Measurements from ENCODE around the gene APOBEC3F. TPM values are rescaled to one million over a fixed set of nuclear protein-coding genes. Genes with fewer than 3 reads are reported as not detected.

The APOBEC3F gene
- polyA plus RNA-seq, 1 of the 3 experiments (the other 2 are of a cell fraction), result 3.8 TPM

DNA sequence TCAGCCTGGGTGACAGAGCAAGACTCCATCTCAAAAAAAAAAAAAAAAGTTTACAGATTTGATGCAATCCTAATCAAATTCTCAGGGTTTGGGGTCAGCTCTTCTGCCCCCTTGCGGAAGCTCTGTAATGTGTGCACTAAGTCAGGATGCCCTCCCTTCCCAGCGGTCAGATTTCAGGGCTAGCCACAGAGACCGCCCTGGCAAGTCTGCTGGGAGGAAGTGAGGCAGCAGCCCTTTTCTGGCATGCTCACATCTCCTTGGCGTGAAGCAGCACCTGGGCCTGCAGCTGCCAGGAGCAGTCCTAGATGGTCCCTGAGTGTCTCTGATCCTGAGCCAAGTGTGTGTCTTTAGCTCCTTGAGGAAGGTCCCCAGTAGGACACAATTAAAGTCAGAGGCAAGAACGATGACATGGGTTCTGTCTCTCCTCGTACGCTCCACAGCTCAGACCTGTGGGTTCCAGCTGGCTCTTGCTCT, 37.5 kb upstream of the APOBEC3F start:
- Histone ChIP-seq H3K9me2 (no peaks in the 10 kb centered on the region), H2AFZ (ENCODE audit: low read depth) (no peak overlapping the region; the same call in 1 of the 2 replicates), H3F3A (replicated peaks; ENCODE audit: insufficient read depth) (no peaks in the 10 kb centered on the region), H3K9me3 (no peaks in the 10 kb centered on the region), H3K36me3 (replicated peaks in 1 of 2; ENCODE audit: control insufficient read depth in 1 of 2, insufficient read depth in 2 of 2, low read length in 1 of 2) (no peaks in the 10 kb centered on the region), H3K79me2 (ENCODE audit: insufficient read depth) (no peaks in the 10 kb centered on the region), H3K27me3 (ENCODE audit: insufficient read depth) (no peaks in the 10 kb centered on the region; the same call in 1 of the 2 replicates), H3K4me2 (no peak overlapping the region), H4K20me1 (ENCODE audit: insufficient read depth) (no peaks in the 10 kb centered on the region), H3K27ac (ENCODE audit: low read depth in 2 of 2, low read length in 1 of 2) (no peak overlapping the region), H3K4me1 (ENCODE audit: control insufficient read depth in 1 of 2, insufficient read depth in 2 of 2, low read depth in 1 of 2, low read length in 1 of 2) (no peaks in the 10 kb centered on the region; a peak in 1 of 4 replicates), H3K4me3 (ENCODE audit: low read depth in 2 of 2, low read length in 1 of 2) (peak overlapping the region in 1 of 2 experiments; percentile 48; a peak in 1 of 4 replicates), H3K9ac (no peak overlapping the region)
- ChIA-PET POLR2A (interaction anchor here (0.7 kb wide), 1 partner anchor 316 kb away, joined by 3 read pairs; the partner anchor contains the start of gene RPL3), CTCF (interaction anchor here (0.5 to 2.6 kb wide), 13 partner anchors 9 to 234 kb away, joined by 3 to 20 read pairs (median 5); partner anchors contain the start of gene CBX6)
- DNase-seq, result peak; percentile 72
- 8% methylated on average over 2 of the region's 7 CpGs for WGBS (ENCODE audit: low lambda C conversion rate)
- TF ChIP-seq, protein P1, sequence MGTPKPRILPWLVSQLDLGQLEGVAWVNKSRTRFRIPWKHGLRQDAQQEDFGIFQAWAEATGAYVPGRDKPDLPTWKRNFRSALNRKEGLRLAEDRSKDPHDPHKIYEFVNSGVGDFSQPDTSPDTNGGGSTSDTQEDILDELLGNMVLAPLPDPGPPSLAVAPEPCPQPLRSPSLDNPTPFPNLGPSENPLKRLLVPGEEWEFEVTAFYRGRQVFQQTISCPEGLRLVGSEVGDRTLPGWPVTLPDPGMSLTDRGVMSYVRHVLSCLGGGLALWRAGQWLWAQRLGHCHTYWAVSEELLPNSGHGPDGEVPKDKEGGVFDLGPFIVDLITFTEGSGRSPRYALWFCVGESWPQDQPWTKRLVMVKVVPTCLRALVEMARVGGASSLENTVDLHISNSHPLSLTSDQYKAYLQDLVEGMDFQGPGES (IDR thresholded peaks at IDR 0.05; ENCODE audit: low read depth, low read length), result no peak
- TF ChIP-seq RAD21 (IDR thresholded peaks at IDR 0.05; ENCODE audit: low read length), result peak; percentile 53
- TF ChIP-seq RFX5 (IDR thresholded peaks at IDR 0.05; ENCODE audit: low read length), result no peak
- no peak for TF ChIP-seq FOSL2 (IDR thresholded peaks at IDR 0.05; ENCODE audit: borderline replicate concordance, low read depth)
- TF ChIP-seq ELF1 (IDR thresholded peaks at IDR 0.05), result no peak
- TF ChIP-seq, protein P2, sequence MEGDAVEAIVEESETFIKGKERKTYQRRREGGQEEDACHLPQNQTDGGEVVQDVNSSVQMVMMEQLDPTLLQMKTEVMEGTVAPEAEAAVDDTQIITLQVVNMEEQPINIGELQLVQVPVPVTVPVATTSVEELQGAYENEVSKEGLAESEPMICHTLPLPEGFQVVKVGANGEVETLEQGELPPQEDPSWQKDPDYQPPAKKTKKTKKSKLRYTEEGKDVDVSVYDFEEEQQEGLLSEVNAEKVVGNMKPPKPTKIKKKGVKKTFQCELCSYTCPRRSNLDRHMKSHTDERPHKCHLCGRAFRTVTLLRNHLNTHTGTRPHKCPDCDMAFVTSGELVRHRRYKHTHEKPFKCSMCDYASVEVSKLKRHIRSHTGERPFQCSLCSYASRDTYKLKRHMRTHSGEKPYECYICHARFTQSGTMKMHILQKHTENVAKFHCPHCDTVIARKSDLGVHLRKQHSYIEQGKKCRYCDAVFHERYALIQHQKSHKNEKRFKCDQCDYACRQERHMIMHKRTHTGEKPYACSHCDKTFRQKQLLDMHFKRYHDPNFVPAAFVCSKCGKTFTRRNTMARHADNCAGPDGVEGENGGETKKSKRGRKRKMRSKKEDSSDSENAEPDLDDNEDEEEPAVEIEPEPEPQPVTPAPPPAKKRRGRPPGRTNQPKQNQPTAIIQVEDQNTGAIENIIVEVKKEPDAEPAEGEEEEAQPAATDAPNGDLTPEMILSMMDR (IDR thresholded peaks at IDR 0.05), result peak; percentile 64
- TF ChIP-seq MXI1 (IDR thresholded peaks at IDR 0.05; ENCODE audit: low read depth, low read length), result no peak
- TF ChIP-seq, protein P3, sequence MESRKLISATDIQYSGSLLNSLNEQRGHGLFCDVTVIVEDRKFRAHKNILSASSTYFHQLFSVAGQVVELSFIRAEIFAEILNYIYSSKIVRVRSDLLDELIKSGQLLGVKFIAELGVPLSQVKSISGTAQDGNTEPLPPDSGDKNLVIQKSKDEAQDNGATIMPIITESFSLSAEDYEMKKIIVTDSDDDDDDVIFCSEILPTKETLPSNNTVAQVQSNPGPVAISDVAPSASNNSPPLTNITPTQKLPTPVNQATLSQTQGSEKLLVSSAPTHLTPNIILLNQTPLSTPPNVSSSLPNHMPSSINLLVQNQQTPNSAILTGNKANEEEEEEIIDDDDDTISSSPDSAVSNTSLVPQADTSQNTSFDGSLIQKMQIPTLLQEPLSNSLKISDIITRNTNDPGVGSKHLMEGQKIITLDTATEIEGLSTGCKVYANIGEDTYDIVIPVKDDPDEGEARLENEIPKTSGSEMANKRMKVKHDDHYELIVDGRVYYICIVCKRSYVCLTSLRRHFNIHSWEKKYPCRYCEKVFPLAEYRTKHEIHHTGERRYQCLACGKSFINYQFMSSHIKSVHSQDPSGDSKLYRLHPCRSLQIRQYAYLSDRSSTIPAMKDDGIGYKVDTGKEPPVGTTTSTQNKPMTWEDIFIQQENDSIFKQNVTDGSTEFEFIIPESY (IDR thresholded peaks at IDR 0.05; ENCODE audit: borderline replicate concordance, low read depth), result no peak
- TF ChIP-seq TCF12 (IDR thresholded peaks at IDR 0.05), result no peak
- TF ChIP-seq, protein P4, sequence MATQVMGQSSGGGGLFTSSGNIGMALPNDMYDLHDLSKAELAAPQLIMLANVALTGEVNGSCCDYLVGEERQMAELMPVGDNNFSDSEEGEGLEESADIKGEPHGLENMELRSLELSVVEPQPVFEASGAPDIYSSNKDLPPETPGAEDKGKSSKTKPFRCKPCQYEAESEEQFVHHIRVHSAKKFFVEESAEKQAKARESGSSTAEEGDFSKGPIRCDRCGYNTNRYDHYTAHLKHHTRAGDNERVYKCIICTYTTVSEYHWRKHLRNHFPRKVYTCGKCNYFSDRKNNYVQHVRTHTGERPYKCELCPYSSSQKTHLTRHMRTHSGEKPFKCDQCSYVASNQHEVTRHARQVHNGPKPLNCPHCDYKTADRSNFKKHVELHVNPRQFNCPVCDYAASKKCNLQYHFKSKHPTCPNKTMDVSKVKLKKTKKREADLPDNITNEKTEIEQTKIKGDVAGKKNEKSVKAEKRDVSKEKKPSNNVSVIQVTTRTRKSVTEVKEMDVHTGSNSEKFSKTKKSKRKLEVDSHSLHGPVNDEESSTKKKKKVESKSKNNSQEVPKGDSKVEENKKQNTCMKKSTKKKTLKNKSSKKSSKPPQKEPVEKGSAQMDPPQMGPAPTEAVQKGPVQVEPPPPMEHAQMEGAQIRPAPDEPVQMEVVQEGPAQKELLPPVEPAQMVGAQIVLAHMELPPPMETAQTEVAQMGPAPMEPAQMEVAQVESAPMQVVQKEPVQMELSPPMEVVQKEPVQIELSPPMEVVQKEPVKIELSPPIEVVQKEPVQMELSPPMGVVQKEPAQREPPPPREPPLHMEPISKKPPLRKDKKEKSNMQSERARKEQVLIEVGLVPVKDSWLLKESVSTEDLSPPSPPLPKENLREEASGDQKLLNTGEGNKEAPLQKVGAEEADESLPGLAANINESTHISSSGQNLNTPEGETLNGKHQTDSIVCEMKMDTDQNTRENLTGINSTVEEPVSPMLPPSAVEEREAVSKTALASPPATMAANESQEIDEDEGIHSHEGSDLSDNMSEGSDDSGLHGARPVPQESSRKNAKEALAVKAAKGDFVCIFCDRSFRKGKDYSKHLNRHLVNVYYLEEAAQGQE (IDR thresholded peaks at IDR 0.05; ENCODE audit: low read depth, low read length), result no peak
- no peak for TF ChIP-seq MEF2A (IDR thresholded peaks at IDR 0.05; ENCODE audit: borderline replicate concordance, low read depth)
- TF ChIP-seq SMC3 (IDR thresholded peaks at IDR 0.05; ENCODE audit: low read depth, low read length), result peak; percentile 67
- TF ChIP-seq JUND (IDR thresholded peaks at IDR 0.05), result no peak
- TF ChIP-seq, protein P5, sequence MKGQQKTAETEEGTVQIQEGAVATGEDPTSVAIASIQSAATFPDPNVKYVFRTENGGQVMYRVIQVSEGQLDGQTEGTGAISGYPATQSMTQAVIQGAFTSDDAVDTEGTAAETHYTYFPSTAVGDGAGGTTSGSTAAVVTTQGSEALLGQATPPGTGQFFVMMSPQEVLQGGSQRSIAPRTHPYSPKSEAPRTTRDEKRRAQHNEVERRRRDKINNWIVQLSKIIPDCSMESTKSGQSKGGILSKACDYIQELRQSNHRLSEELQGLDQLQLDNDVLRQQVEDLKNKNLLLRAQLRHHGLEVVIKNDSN (IDR thresholded peaks at IDR 0.05; ENCODE audit: borderline replicate concordance, low read depth), result no peak
- TF ChIP-seq GABPA (IDR thresholded peaks at IDR 0.05; ENCODE audit: low read depth), result no peak
- TF ChIP-seq, protein P6, sequence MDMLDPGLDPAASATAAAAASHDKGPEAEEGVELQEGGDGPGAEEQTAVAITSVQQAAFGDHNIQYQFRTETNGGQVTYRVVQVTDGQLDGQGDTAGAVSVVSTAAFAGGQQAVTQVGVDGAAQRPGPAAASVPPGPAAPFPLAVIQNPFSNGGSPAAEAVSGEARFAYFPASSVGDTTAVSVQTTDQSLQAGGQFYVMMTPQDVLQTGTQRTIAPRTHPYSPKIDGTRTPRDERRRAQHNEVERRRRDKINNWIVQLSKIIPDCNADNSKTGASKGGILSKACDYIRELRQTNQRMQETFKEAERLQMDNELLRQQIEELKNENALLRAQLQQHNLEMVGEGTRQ (IDR thresholded peaks at IDR 0.05; ENCODE audit: borderline replicate concordance, low read depth, low read length), result no peak
- no peak for TF ChIP-seq RXRA (IDR thresholded peaks at IDR 0.05; ENCODE audit: borderline replicate concordance, low read depth)
- TF ChIP-seq, protein P7, sequence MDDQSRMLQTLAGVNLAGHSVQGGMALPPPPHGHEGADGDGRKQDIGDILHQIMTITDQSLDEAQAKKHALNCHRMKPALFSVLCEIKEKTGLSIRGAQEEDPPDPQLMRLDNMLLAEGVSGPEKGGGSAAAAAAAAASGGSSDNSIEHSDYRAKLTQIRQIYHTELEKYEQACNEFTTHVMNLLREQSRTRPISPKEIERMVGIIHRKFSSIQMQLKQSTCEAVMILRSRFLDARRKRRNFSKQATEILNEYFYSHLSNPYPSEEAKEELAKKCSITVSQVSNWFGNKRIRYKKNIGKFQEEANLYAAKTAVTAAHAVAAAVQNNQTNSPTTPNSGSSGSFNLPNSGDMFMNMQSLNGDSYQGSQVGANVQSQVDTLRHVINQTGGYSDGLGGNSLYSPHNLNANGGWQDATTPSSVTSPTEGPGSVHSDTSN (IDR thresholded peaks at IDR 0.05), result no peak
- no peak for TF ChIP-seq FOXJ3 (CRISPR knock-in tag; IDR thresholded peaks at IDR 0.05)
- no peak for TF ChIP-seq EP300 (IDR thresholded peaks at IDR 0.05; ENCODE audit: borderline replicate concordance in 1 of 2, low read depth in 1 of 2, low read length in 1 of 2)
- TF ChIP-seq, protein P8, sequence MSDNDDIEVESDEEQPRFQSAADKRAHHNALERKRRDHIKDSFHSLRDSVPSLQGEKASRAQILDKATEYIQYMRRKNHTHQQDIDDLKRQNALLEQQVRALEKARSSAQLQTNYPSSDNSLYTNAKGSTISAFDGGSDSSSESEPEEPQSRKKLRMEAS (IDR thresholded peaks at IDR 0.05; ENCODE audit: low read depth), result no peak
- no peak for TF ChIP-seq CHD2 (IDR thresholded peaks at IDR 0.05; ENCODE audit: low read length, partially characterized antibody)
